H1 (cell line): ENCODE data around the gene ACTL10.

ENCODE experiments used
- CHD7 ChIP-seq: fragments of 300-600 bp; sonication (generic); IDR thresholded peaks from 2 replicates; pipeline ENCODE4 v1.7.1; 2012; ENCODE audit warnings: low read length, moderate library complexity, mild to moderate bottlenecking, inconsistent platforms; ENCODE audit not compliant: insufficient replicate concordance
- CREB1 ChIP-seq: IDR thresholded peaks from 2 replicates; pipeline ENCODE4 v1.6.1; 2012; ENCODE audit warnings: inconsistent platforms
- CTCF ChIP-seq, 3 experiments: IDR thresholded peaks; 1 replicate in 2 of 3; 2 replicates in 1 of 3; pipeline versions ENCODE4 v1.5.1 to v1.6.1; 2011; ENCODE audit warnings: low read length in 3 of 3, mild to moderate bottlenecking in 3 of 3, inconsistent platforms in 2 of 3, low read depth in 1 of 3, moderate library complexity in 1 of 3; ENCODE audit not compliant: insufficient read depth in 1 of 3; ENCODE audit errors: control extremely low read depth in 1 of 3
- KDM5A ChIP-seq: fragments of 200-600 bp; IDR thresholded peaks from 2 replicates; pipeline ENCODE4 v1.7.1; 2012; ENCODE audit warnings: mild to moderate bottlenecking, low read length, inconsistent platforms, mixed read lengths
- RNF2 ChIP-seq: fragments of 200-900, 300-1000 bp; sonication (generic); IDR thresholded peaks from 2 replicates; pipeline ENCODE4 v1.7.1; 2016; ENCODE audit warnings: borderline replicate concordance, low read depth, mild to moderate bottlenecking, antibody characterized with exemption, low read length; ENCODE audit not compliant: poor library complexity, severe bottlenecking; ENCODE audit errors: missing control alignments
- TF ChIP-seq, protein P1 (sequence below): IDR thresholded peaks from 2 replicates; pipeline ENCODE4 v1.6.1; 2011; ENCODE audit warnings: low read length, improper control_type of control experiment

GRCh38 chr20:33647603-33648395 lies 18.9 kb upstream of the ACTL10 start:
- no peak for TF ChIP-seq CTCF (IDR thresholded peaks at IDR 0.05; ENCODE audit: control extremely low read depth in 1 of 3, insufficient read depth in 1 of 3, low read depth in 1 of 3, low read length in 3 of 3)
- no peak for TF ChIP-seq CREB1
- TF ChIP-seq CHD7 = no peak
- no peak for TF ChIP-seq RNF2
- TF ChIP-seq, protein P1, sequence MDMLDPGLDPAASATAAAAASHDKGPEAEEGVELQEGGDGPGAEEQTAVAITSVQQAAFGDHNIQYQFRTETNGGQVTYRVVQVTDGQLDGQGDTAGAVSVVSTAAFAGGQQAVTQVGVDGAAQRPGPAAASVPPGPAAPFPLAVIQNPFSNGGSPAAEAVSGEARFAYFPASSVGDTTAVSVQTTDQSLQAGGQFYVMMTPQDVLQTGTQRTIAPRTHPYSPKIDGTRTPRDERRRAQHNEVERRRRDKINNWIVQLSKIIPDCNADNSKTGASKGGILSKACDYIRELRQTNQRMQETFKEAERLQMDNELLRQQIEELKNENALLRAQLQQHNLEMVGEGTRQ = no peak
- no peak for TF ChIP-seq KDM5A
